HCT116 (cell line): ENCODE data around the gene PI4K2A. TPM values are rescaled to one million over a fixed set of nuclear protein-coding genes. Genes with fewer than 3 reads are reported as not detected.

Experiments used
- ATAC-seq: fragments of 200-7000 bp; cut with Tn5 transposase; 2 replicates; pipeline ENCODE4 v1.9.1; 2020; ENCODE audit warnings: mild to moderate bottlenecking, moderate library complexity
- BruUV-seq: library from RNA; stranded (reverse); fragments of 400-500 nt; replicated peaks from 2 replicates; lab custom pipeline; 2021; lab: Mats Ljungman, UMichigan
- CTCF ChIA-PET: fragments of 300-600 bp; sonication (Branson Sonifier 250); formaldehyde crosslinking; loops from one replicate; lab custom pipeline; 2021; ENCODE audit warnings: antibody characterized with exemption; lab: Charles Lee
- POLR2A ChIA-PET: fragments of 300-600, 350-600 bp; sonication (Branson Sonifier 250); formaldehyde crosslinking; loops from one replicate; lab custom pipeline; 2021; ENCODE audit warnings: antibody characterized with exemption; lab: Charles Lee
- RAD21 ChIA-PET, 2 experiments: fragments of 300-600 bp; sonication (Branson Sonifier 250); formaldehyde crosslinking; loops; one replicate each; lab custom pipeline; 2023; ENCODE audit warnings: low total read pairs in 2 of 2; ENCODE audit not compliant: uncharacterized antibody in 2 of 2, unreplicated experiment in 2 of 2, low non-redundant PET in 1 of 2; lab: Charles Lee
- DNase-seq: peaks from one replicate; pipeline ENCODE4 v3.0.0-alpha.2; 2010; ENCODE audit warnings: low read depth, low spot score
- H2AFZ ChIP-seq: fragments of 200-600 bp; shearing (Covaris generic), sonication (generic); 2 replicates; pipeline ENCODE4 v1.6.1; 2017; ENCODE audit warnings: low read depth, mixed run types, mixed read lengths, antibody characterized with exemption, low read length; ENCODE audit not compliant: poor library complexity, severe bottlenecking
- H3K27ac ChIP-seq: 2 replicates; pipeline ENCODE4 v1.5.1; 2012; ENCODE audit warnings: low read depth, low read length
- H3K27me3 ChIP-seq: fragments of 200-600 bp; sonication (generic); 2 replicates; pipeline ENCODE4 v1.6.1; 2016; ENCODE audit warnings: mixed run types, low read length, mixed read lengths; ENCODE audit not compliant: insufficient read depth
- H3K36me3 ChIP-seq, 2 experiments: fragments of 200-500 bp in 1 of 2; fragments of 200-600 bp in 1 of 2; sonication (Bioruptor generic) in 1 of 2; sonication (generic) in 1 of 2; 2 replicates each; pipeline versions ENCODE4 v1.5.1 to v1.6.1; 2014 to 2016; ENCODE audit warnings: low read length in 2 of 2, inconsistent platforms in 1 of 2, mixed read lengths in 1 of 2, mixed run types in 1 of 2; ENCODE audit not compliant: insufficient read depth in 2 of 2, control insufficient read depth in 1 of 2
- H3K4me1 ChIP-seq, 2 experiments: fragments of 200-600 bp in 1 of 2; sonication (generic) in 1 of 2; 2 replicates each; pipeline versions ENCODE4 v1.5.1 to v1.6.1; 2012 to 2017; ENCODE audit warnings: low read length in 2 of 2, inconsistent platforms in 1 of 2, mild to moderate bottlenecking in 1 of 2, mixed read lengths in 1 of 2, mixed run types in 1 of 2, moderate library complexity in 1 of 2; ENCODE audit not compliant: insufficient read depth in 2 of 2, control insufficient read depth in 1 of 2
- H3K4me2 ChIP-seq: fragments of 200-600 bp; sonication (generic); 2 replicates; pipeline ENCODE4 v1.6.1; 2017; ENCODE audit warnings: mixed run types, low read length, mixed read lengths
- H3K4me3 ChIP-seq, 2 experiments: fragments of 200-600 bp in 1 of 2; sonication (generic) in 1 of 2; replicated peaks in 1 of 2; 2 replicates each; pipeline ENCODE4 v1.5.1; 2011 to 2016; ENCODE audit warnings: low read length in 2 of 2, control low read depth in 1 of 2, low read depth in 1 of 2, mild to moderate bottlenecking in 1 of 2, mixed read lengths in 1 of 2, mixed run types in 1 of 2
- H3K79me2 ChIP-seq: fragments of 200-600 bp; sonication (generic); 2 replicates; pipeline ENCODE4 v1.6.1; 2017; ENCODE audit warnings: mild to moderate bottlenecking, mixed run types, low read length, moderate library complexity, mixed read lengths; ENCODE audit not compliant: insufficient read depth
- H3K9ac ChIP-seq: fragments of 200-600 bp; sonication (generic); 2 replicates; pipeline ENCODE4 v1.6.1; 2016; ENCODE audit warnings: low read length, mixed read lengths
- H3K9me2 ChIP-seq: fragments of 200-600 bp; sonication (generic), shearing (Covaris generic); 2 replicates; pipeline ENCODE4 v1.6.1; 2017; ENCODE audit warnings: mixed run types, mild to moderate bottlenecking, moderate library complexity; ENCODE audit not compliant: insufficient read depth
- H3K9me3 ChIP-seq, 2 experiments: fragments of 200-500 bp in 1 of 2; fragments of 200-600 bp in 1 of 2; sonication (Bioruptor generic) in 1 of 2; sonication (generic) in 1 of 2; 2 replicates each; pipeline ENCODE4 v1.6.1; 2014 to 2017; ENCODE audit warnings: low read length in 2 of 2, mixed read lengths in 2 of 2, inconsistent platforms in 1 of 2, low read depth in 1 of 2, mild to moderate bottlenecking in 1 of 2, mixed run types in 1 of 2, moderate library complexity in 1 of 2; ENCODE audit not compliant: control insufficient read depth in 1 of 2, insufficient read depth in 1 of 2
- H4K20me1 ChIP-seq: fragments of 200-600 bp; sonication (generic), shearing (Covaris generic); 2 replicates; pipeline ENCODE4 v1.6.1; 2017; ENCODE audit warnings: mixed run types, mild to moderate bottlenecking, moderate library complexity; ENCODE audit not compliant: insufficient read depth
- EZH2phosphoT487 ChIP-seq: fragments of 200-600 bp; IDR thresholded peaks from 2 replicates; pipeline ENCODE4 v1.6.1; 2018; ENCODE audit warnings: antibody characterized with exemption, borderline replicate concordance
- POLR2A ChIP-seq: IDR thresholded peaks from 2 replicates; pipeline ENCODE4 v1.7.0; 2011; ENCODE audit warnings: borderline replicate concordance; ENCODE audit not compliant: insufficient read depth, insufficient read length; ENCODE audit errors: extremely low read depth
- POLR2AphosphoS5 ChIP-seq: IDR thresholded peaks from 2 replicates; pipeline ENCODE4 v1.6.1; 2011; ENCODE audit warnings: mild to moderate bottlenecking, low read depth, low read length, moderate library complexity
- TCF7L2 ChIP-seq: IDR thresholded peaks from 2 replicates; pipeline ENCODE4 v1.7.0; 2011; ENCODE audit warnings: borderline replicate concordance, inconsistent platforms; ENCODE audit not compliant: insufficient read depth, insufficient read length; ENCODE audit errors: extremely low read depth
- YY1 ChIP-seq: IDR thresholded peaks from 2 replicates; pipeline ENCODE4 v1.6.1; 2011; ENCODE audit warnings: low read length, low read depth, moderate library complexity, mild to moderate bottlenecking; ENCODE audit not compliant: insufficient replicate concordance; ENCODE audit errors: extremely low read depth
- intact Hi-C: fragments of 100-400 bp; cut with micrococcal nuclease; formaldehyde crosslinking; loops from 2 replicates; pipeline ENCODE4 v1.10.0; 2022
- total RNA-seq: library from RNA; stranded (reverse); gene quantifications from one replicate; pipeline ENCODE4 v1.2.1, GENCODE V29; 2021; ENCODE audit not compliant: unreplicated experiment
- TF ChIP-seq, protein P1 (sequence below): IDR thresholded peaks from 2 replicates; pipeline ENCODE4 v1.6.1; 2012
- TF ChIP-seq, protein P2 (sequence below): IDR thresholded peaks from 2 replicates; pipeline ENCODE4 v1.6.1; 2012
- TF ChIP-seq, protein P3 (sequence below), 3 experiments: fragments of 200-600 bp in 1 of 3; sonication (generic) in 1 of 3; IDR thresholded peaks in 2 of 3; conservative IDR thresholded peaks in 1 of 3; 2 replicates each; pipeline ENCODE4 v1.5.1; 2012 to 2017; ENCODE audit warnings: low read depth in 2 of 3, low read length in 2 of 3, antibody characterized with exemption in 1 of 3, borderline replicate concordance in 1 of 3, control low read depth in 1 of 3, mild to moderate bottlenecking in 1 of 3, mixed read lengths in 1 of 3, mixed run types in 1 of 3, moderate library complexity in 1 of 3; ENCODE audit not compliant: insufficient read depth in 1 of 3

Gene PI4K2A
- total RNA-seq, 1 experiment from 2014 or later = 20.0 TPM

DNA sequence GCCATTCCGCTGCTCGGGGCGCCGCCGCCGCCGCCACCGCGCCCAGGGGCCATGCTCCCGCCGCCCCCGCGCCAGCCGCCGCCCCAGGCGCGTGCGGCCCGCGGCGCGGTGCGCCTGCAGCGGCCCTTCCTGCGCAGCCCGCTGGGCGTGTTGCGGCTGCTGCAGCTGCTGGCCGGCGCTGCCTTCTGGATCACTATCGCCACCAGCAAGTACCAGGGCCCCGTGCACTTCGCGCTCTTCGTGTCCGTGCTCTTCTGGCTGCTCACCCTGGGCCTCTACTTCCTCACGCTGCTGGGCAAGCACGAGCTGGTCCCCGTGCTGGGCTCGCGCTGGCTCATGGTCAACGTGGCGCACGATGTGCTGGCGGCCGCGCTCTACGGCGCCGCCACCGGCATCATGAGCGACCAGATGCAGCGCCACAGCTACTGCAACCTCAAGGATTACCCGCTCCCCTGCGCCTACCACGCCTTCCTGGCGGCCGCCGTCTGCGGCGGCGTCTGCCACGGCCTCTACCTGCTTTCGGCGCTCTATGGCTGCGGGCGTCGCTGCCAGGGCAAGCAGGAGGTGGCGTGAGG lies 73.4 kb downstream of the PI4K2A start (continued):
- no peak for TF ChIP-seq EZH2phosphoT487
- peak; percentile 62 for TF ChIP-seq POLR2A
- peak; percentile 35 for TF ChIP-seq TCF7L2
- TF ChIP-seq, protein P1, sequence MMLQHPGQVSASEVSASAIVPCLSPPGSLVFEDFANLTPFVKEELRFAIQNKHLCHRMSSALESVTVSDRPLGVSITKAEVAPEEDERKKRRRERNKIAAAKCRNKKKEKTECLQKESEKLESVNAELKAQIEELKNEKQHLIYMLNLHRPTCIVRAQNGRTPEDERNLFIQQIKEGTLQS = no peak
- no peak for TF ChIP-seq YY1
- TF ChIP-seq, protein P2, sequence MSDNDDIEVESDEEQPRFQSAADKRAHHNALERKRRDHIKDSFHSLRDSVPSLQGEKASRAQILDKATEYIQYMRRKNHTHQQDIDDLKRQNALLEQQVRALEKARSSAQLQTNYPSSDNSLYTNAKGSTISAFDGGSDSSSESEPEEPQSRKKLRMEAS = peak; percentile 97

DNA sequence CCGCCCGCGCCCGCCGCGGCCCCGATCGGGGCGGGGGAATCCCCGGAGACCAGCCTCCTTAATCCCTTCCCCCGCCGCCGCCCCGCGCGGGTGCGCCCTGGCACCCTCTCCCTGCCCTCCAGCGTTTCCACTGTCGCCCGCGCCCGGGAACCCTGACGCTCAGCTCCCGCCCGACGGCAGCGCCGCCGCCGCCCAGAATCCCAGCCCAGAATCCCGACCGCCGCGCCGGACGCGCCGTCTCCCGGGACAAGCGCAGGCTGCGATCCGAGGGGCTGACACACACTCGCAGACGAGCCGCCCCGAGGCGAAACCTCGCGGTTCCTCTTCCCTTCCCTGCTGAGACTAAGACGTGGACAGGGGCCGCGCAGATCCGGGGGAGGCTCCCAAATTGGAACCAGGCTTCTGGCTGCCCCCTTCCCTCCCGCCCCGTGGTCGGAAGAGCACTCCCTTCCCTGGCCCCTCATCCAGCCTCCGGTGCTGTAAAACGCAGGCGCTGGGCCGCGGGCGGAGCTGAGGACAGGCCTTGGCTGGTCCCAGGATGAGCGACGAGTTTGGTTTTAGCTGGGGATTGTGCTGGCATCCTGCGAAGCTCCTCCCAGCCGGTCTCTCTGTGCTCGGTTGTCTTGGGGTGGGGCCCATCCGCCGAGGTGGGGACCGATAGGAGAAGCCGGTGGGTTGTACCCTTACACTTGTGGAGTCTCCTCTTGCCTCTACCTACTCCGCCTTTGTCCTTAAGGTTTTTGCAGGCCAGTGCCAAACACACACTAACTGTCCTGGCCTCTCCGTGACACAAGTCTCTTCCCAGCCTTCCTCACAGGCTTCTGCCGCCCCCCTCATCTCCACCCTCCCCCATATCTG lies 74.2 kb downstream of the PI4K2A start:
- Histone ChIP-seq H3K79me2 (peaks cover 26% of the 10 kb centered on the region; the same call in 1 of the 2 replicates), H3K27ac (peak overlapping the region; percentile 99), H3K4me1 (peaks cover 34 to 52% of the 10 kb centered on the region in 2 experiments), H3K9ac (peak overlapping the region; percentile 94), H3K9me3 (no peaks in the 10 kb centered on the region), H3K4me3 (peak overlapping the region; percentile 72 to 81), H3K36me3 (peaks cover 0 to 12% of the 10 kb centered on the region in 2 experiments; a peak in 2 of 4 replicates), H2AFZ (no peak overlapping the region), H3K4me2 (peak overlapping the region; percentile 76), H3K9me2 (no peaks in the 10 kb centered on the region), H4K20me1 (no peaks in the 10 kb centered on the region), H3K27me3 (no peaks in the 10 kb centered on the region)
- TF ChIP-seq POLR2AphosphoS5 (peak; percentile 67), EZH2phosphoT487 (no peak)
- TF ChIP-seq, protein P3, sequence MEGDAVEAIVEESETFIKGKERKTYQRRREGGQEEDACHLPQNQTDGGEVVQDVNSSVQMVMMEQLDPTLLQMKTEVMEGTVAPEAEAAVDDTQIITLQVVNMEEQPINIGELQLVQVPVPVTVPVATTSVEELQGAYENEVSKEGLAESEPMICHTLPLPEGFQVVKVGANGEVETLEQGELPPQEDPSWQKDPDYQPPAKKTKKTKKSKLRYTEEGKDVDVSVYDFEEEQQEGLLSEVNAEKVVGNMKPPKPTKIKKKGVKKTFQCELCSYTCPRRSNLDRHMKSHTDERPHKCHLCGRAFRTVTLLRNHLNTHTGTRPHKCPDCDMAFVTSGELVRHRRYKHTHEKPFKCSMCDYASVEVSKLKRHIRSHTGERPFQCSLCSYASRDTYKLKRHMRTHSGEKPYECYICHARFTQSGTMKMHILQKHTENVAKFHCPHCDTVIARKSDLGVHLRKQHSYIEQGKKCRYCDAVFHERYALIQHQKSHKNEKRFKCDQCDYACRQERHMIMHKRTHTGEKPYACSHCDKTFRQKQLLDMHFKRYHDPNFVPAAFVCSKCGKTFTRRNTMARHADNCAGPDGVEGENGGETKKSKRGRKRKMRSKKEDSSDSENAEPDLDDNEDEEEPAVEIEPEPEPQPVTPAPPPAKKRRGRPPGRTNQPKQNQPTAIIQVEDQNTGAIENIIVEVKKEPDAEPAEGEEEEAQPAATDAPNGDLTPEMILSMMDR (IDR thresholded peaks at IDR 0.05 in 2 of 3, conservative IDR thresholded peaks at IDR 0.05 in 1 of 3; ENCODE audit: borderline replicate concordance in 1 of 3, insufficient read depth in 1 of 3, low read depth in 2 of 3, low read length in 2 of 3) = no peak
- ATAC-seq (peak; percentile 54), DNase-seq (no peak)
- BruUV-seq = no TSS peak
- RAD21 ChIA-PET = no interaction called here
- intact Hi-C loops = no loop called here
- POLR2A ChIA-PET = interaction anchor here (1.0 to 2.3 kb wide), 3 partner anchors 9 to 27 kb away, joined by 3 to 12 read pairs (median 4); partner anchors contain the start of gene AVPI1
- CTCF ChIA-PET = interaction anchor here (0.6 to 2.6 kb wide), 4 partner anchors 13 to 174 kb away, joined by 3 to 16 read pairs (median 4); partner anchors contain the start of gene AVPI1
